Measurements from ENCODE around the gene CGRRF1. TPM values are rescaled to one million over a fixed set of nuclear protein-coding genes. Genes with fewer than 3 reads are reported as not detected.
A peak's percentile ranks its signal among the peaks of the same experiment; 100 is the strongest.

Gene CGRRF1
- total RNA-seq, 1 donor from 2014 or later, result 23.8 TPM

- Mint-ChIP-seq H3K4me3 (no peak overlapping the region), H3K4me1 (peaks cover 13% of the 10 kb centered on the region), H3K9me3 (peaks cover 2% of the 10 kb centered on the region), H3K27me3 (ENCODE audit: low read depth) (no peaks in the 10 kb centered on the region), H3K27ac (ENCODE audit: unreplicated experiment) (peak overlapping the region; percentile 75), H3K36me3 (ENCODE audit: low read depth) (peaks cover 5% of the 10 kb centered on the region)
- no peak for DNase-seq (ENCODE audit: low read depth, low spot score)
- TF ChIP-seq CTCF (conservative IDR thresholded peaks at IDR 0.05), result no peak
These were observed 22.7 kb downstream of the CGRRF1 start for GRCh38 chr14:54532111-54533012.

GRCh38 chr14:54533100-54533499 is 23.4 kb downstream of the CGRRF1 start:
- Mint-ChIP-seq H3K9me3 (peaks cover 2% of the 10 kb centered on the region), H3K27ac (ENCODE audit: unreplicated experiment) (no peak overlapping the region), H3K36me3 (ENCODE audit: low read depth) (peaks cover 5% of the 10 kb centered on the region), H3K4me1 (peaks cover 13% of the 10 kb centered on the region), H3K27me3 (ENCODE audit: low read depth) (no peaks in the 10 kb centered on the region), H3K4me3 (no peak overlapping the region)
- no peak for DNase-seq (ENCODE audit: low read depth, low spot score)
- TF ChIP-seq CTCF (conservative IDR thresholded peaks at IDR 0.05), result no peak

GRCh38 chr14:54535126-54535525 is 25.4 kb downstream of the CGRRF1 start:
- H3K27me3 Mint-ChIP-seq (ENCODE audit: low read depth), result no peaks in the 10 kb centered on the region
- no peak overlapping the region for H3K27ac Mint-ChIP-seq (ENCODE audit: unreplicated experiment)
- H3K4me1 Mint-ChIP-seq, result peaks cover 13% of the 10 kb centered on the region
- TF ChIP-seq CTCF (conservative IDR thresholded peaks at IDR 0.05), result no peak
- H3K9me3 Mint-ChIP-seq, result peaks cover 2% of the 10 kb centered on the region
- no peak overlapping the region for H3K4me3 Mint-ChIP-seq
- H3K36me3 Mint-ChIP-seq (ENCODE audit: low read depth), result peaks cover 5% of the 10 kb centered on the region
- no peak for DNase-seq (ENCODE audit: low read depth, low spot score)

GRCh38 chr14:54535646-54536045 is 25.9 kb downstream of the CGRRF1 start:
- no peak overlapping the region for H3K27ac Mint-ChIP-seq (ENCODE audit: unreplicated experiment)
- H3K4me1 Mint-ChIP-seq, result peaks cover 13% of the 10 kb centered on the region
- peaks cover 8% of the 10 kb centered on the region for H3K36me3 Mint-ChIP-seq (ENCODE audit: low read depth)
- no peak for DNase-seq (ENCODE audit: low read depth, low spot score)
- no peak for TF ChIP-seq CTCF (conservative IDR thresholded peaks at IDR 0.05)
- H3K4me3 Mint-ChIP-seq, result no peak overlapping the region
- H3K27me3 Mint-ChIP-seq (ENCODE audit: low read depth), result no peaks in the 10 kb centered on the region
- H3K9me3 Mint-ChIP-seq, result peaks cover 2% of the 10 kb centered on the region

- no peak for DNase-seq (ENCODE audit: low read depth, low spot score)
- Mint-ChIP-seq H3K36me3 (ENCODE audit: low read depth) (peaks cover 8% of the 10 kb centered on the region), H3K27me3 (ENCODE audit: low read depth) (no peaks in the 10 kb centered on the region), H3K4me3 (no peak overlapping the region), H3K4me1 (peaks cover 12% of the 10 kb centered on the region), H3K27ac (ENCODE audit: unreplicated experiment) (no peak overlapping the region), H3K9me3 (peaks cover 2% of the 10 kb centered on the region)
- no peak for TF ChIP-seq CTCF (conservative IDR thresholded peaks at IDR 0.05)
These were observed 27.9 kb downstream of the CGRRF1 start for GRCh38 chr14:54537651-54538050.

Measured in neural crest cell (in vitro differentiated cells).